Epithelial cell of prostate (primary cell): ENCODE measurements around the gene JMJD1C.
A peak's percentile ranks its signal among the peaks of the same experiment; 100 is the strongest.

Experiments used
- DNase-seq: peaks from one replicate; pipeline ENCODE4 v3.0.0-alpha.2; 2011; ENCODE audit warnings: low read depth, low spot score
- H3K27ac ChIP-seq: fragments of 450-650 bp; 2 replicates; pipeline ENCODE4 v1.5.1; 2017; ENCODE audit warnings: mild to moderate bottlenecking

Gene JMJD1C

GRCh38 chr10:63483983-63484382 lies 18.2 kb upstream of the JMJD1C start:
- DNase-seq = no peak
- H3K27ac ChIP-seq = no peak overlapping the region

- H3K27ac ChIP-seq = no peak overlapping the region
- no peak for DNase-seq
These were observed 16.1 kb upstream of the JMJD1C start for GRCh38 chr10:63481815-63482421.

GRCh38 chr10:63480237-63480636 lies 14.5 kb upstream of the JMJD1C start:
- no peak overlapping the region for H3K27ac ChIP-seq
- no peak for DNase-seq

GRCh38 chr10:63478564-63478963 lies 12.8 kb upstream of the JMJD1C start:
- DNase-seq = no peak
- H3K27ac ChIP-seq = no peak overlapping the region

- no peak overlapping the region for H3K27ac ChIP-seq
- DNase-seq = no peak
These were observed 12.2 kb upstream of the JMJD1C start for GRCh38 chr10:63477927-63478326.

GRCh38 chr10:63474488-63474887 lies 8.7 kb upstream of the JMJD1C start:
- DNase-seq = no peak

GRCh38 chr10:63470928-63471327 lies 5.2 kb upstream of the JMJD1C start:
- DNase-seq = no peak
- H3K27ac ChIP-seq = no peak overlapping the region

More at GRCh38 chr10:63474488-63474887, 8.7 kb upstream of the JMJD1C start:
- H3K27ac ChIP-seq = no peak overlapping the region

- no peak for DNase-seq
- no peak overlapping the region for H3K27ac ChIP-seq
These were observed 3.2 kb upstream of the JMJD1C start for GRCh38 chr10:63468947-63469346.

GRCh38 chr10:63467841-63468240 lies 2.1 kb upstream of the JMJD1C start:
- no peak overlapping the region for H3K27ac ChIP-seq
- DNase-seq = no peak

GRCh38 chr10:63466144-63466935 lies 563 bp upstream of the JMJD1C start:
- no peak for DNase-seq
- peak overlapping the region; percentile 69 for H3K27ac ChIP-seq

GRCh38 chr10:63464402-63465292 lies 1.1 kb downstream of the JMJD1C start:
- peak overlapping the region; percentile 69 for H3K27ac ChIP-seq
- DNase-seq = no peak

GRCh38 chr10:63462442-63462841 lies 3.3 kb downstream of the JMJD1C start:
- no peak for DNase-seq
- H3K27ac ChIP-seq = no peak overlapping the region

- no peak for DNase-seq
- no peak overlapping the region for H3K27ac ChIP-seq
These were observed 7.6 kb downstream of the JMJD1C start for GRCh38 chr10:63458177-63458576.

- no peak for DNase-seq
- no peak overlapping the region for H3K27ac ChIP-seq
These were observed 8.2 kb downstream of the JMJD1C start for GRCh38 chr10:63457594-63457993.

GRCh38 chr10:63456437-63457210 lies 9.2 kb downstream of the JMJD1C start:
- H3K27ac ChIP-seq = no peak overlapping the region
- DNase-seq = no peak

- no peak for DNase-seq
- H3K27ac ChIP-seq = no peak overlapping the region
These were observed 10.3 kb downstream of the JMJD1C start for GRCh38 chr10:63455507-63455906.

- no peak overlapping the region for H3K27ac ChIP-seq
- no peak for DNase-seq
These were observed 11.1 kb downstream of the JMJD1C start for GRCh38 chr10:63454631-63455030.

GRCh38 chr10:63452524-63452923 lies 13.3 kb downstream of the JMJD1C start:
- no peak for DNase-seq
- no peak overlapping the region for H3K27ac ChIP-seq

GRCh38 chr10:63446716-63447440 lies 18.9 kb downstream of the JMJD1C start:
- no peak overlapping the region for H3K27ac ChIP-seq
- DNase-seq = no peak

GRCh38 chr10:63441404-63441803 lies 24.4 kb downstream of the JMJD1C start:
- no peak overlapping the region for H3K27ac ChIP-seq
- DNase-seq = no peak
